RWPE2 (cell line): ENCODE measurements around the gene KIF16B.

ENCODE experiments used
- ATAC-seq: fragments of 200-7000 bp; cut with Tn5 transposase; 3 replicates; pipeline ENCODE4 v1.9.1; 2021; ENCODE audit warnings: low read depth
- DNase-seq: peaks from one replicate; pipeline ENCODE4 v3.0.0-alpha.2; 2020; ENCODE audit warnings: low spot score
- H3K27ac ChIP-seq: fragments of 450-650 bp; 2 replicates; pipeline ENCODE4 v1.5.1; 2017; ENCODE audit warnings: mild to moderate bottlenecking; ENCODE audit not compliant: poor library complexity, severe bottlenecking
- H3K27me3 ChIP-seq: fragments of 250-450 bp; sonication (Bioruptor Pico); 2 replicates; pipeline ENCODE4 v1.5.1; 2021; ENCODE audit warnings: mild to moderate bottlenecking, moderate library complexity; ENCODE audit not compliant: insufficient read depth, poor library complexity, severe bottlenecking
- H3K36me3 ChIP-seq: fragments of 250-450 bp; sonication (Bioruptor Pico); 2 replicates; pipeline ENCODE4 v1.5.1; 2020; ENCODE audit warnings: low read depth, mild to moderate bottlenecking, moderate library complexity
- H3K4me1 ChIP-seq: fragments of 250-450 bp; sonication (Bioruptor Pico); 2 replicates; pipeline ENCODE4 v1.5.1; 2021; ENCODE audit warnings: mild to moderate bottlenecking, moderate library complexity; ENCODE audit not compliant: insufficient read depth, poor library complexity, severe bottlenecking
- H3K4me3 ChIP-seq: fragments of 250-450 bp; sonication (Bioruptor Pico); 2 replicates; pipeline ENCODE4 v1.5.1; 2021; ENCODE audit warnings: mild to moderate bottlenecking, moderate library complexity; ENCODE audit not compliant: severe bottlenecking
- H3K9me3 ChIP-seq: fragments of 250-450 bp; sonication (Bioruptor Pico); 2 replicates; pipeline ENCODE4 v1.5.1; 2021; ENCODE audit warnings: mild to moderate bottlenecking, moderate library complexity; ENCODE audit not compliant: severe bottlenecking
- TF ChIP-seq, protein P1 (sequence below): fragments of 450-650 bp; IDR thresholded peaks from one replicate; pipeline ENCODE4 v1.5.1; 2017; ENCODE audit warnings: mild to moderate bottlenecking, moderate library complexity; ENCODE audit not compliant: poor library complexity, severe bottlenecking

KIF16B gene

GRCh38 chr20:16477632-16478031, 95.6 kb downstream of the KIF16B start:
- Histone ChIP-seq H3K4me3 (no peak overlapping the region), H3K4me1 (no peaks in the 10 kb centered on the region), H3K36me3 (no peaks in the 10 kb centered on the region; the same call in 1 of the 2 replicates), H3K27me3 (no peaks in the 10 kb centered on the region), H3K27ac (no peak overlapping the region), H3K9me3 (no peaks in the 10 kb centered on the region)
- DNase-seq, result no peak
- TF ChIP-seq, protein P1, sequence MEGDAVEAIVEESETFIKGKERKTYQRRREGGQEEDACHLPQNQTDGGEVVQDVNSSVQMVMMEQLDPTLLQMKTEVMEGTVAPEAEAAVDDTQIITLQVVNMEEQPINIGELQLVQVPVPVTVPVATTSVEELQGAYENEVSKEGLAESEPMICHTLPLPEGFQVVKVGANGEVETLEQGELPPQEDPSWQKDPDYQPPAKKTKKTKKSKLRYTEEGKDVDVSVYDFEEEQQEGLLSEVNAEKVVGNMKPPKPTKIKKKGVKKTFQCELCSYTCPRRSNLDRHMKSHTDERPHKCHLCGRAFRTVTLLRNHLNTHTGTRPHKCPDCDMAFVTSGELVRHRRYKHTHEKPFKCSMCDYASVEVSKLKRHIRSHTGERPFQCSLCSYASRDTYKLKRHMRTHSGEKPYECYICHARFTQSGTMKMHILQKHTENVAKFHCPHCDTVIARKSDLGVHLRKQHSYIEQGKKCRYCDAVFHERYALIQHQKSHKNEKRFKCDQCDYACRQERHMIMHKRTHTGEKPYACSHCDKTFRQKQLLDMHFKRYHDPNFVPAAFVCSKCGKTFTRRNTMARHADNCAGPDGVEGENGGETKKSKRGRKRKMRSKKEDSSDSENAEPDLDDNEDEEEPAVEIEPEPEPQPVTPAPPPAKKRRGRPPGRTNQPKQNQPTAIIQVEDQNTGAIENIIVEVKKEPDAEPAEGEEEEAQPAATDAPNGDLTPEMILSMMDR, result no peak
- no peak for ATAC-seq

DNA sequence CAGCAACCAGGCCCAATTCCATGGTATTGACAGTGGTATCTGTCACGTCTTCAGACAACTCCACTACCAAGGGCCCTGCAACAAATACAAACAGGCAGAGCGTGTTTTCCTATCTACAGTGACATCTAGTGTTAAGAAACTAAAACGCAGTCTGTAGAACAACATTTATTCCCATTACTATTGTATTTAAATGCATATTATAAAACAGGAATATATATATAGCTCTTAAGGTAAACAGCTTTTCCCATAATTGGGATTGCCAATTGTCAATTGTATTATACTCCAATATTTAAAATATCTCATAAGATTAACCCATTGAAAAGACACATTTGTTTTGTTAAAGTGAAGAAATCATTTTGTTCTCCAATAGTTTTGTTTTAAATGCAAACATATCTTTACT, 97.2 kb downstream of the KIF16B start:
- H3K27me3 ChIP-seq, result no peaks in the 10 kb centered on the region
- H3K4me3 ChIP-seq, result no peak overlapping the region
- TF ChIP-seq, protein P1, result peak; percentile 93
- no peak for ATAC-seq
- no peak for DNase-seq
- H3K9me3 ChIP-seq, result no peaks in the 10 kb centered on the region
- no peaks in the 10 kb centered on the region for H3K4me1 ChIP-seq
- H3K36me3 ChIP-seq, result no peaks in the 10 kb centered on the region; the same call in 1 of the 2 replicates
- no peak overlapping the region for H3K27ac ChIP-seq

- ATAC-seq (no peak), DNase-seq (no peak)
- Histone ChIP-seq H3K27ac (no peak overlapping the region), H3K4me3 (no peak overlapping the region), H3K4me1 (no peaks in the 10 kb centered on the region), H3K27me3 (no peaks in the 10 kb centered on the region), H3K9me3 (no peaks in the 10 kb centered on the region), H3K36me3 (no peaks in the 10 kb centered on the region; the same call in 1 of the 2 replicates)
- TF ChIP-seq, protein P1, result no peak
Observed at GRCh38 chr20:16475225-16475624, 98.0 kb downstream of the KIF16B start.

DNA sequence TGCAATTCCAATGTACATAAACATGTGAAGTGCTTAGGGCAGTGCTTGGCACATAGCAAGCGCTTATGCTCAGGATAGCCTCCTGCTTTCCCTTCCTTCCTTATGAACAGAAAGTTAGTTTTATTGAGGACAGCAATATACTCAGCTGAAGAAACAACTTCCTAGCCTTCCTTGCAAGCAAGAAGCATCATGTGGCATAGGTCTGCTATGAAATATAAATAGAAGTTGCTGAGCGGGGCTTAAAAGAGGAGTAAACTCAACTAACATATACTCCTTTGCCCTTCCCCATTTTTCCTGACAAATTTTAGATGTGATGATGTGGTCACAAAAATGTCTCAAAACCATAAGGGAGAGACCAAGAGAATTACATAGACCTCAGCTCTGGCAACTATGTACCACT, 98.9 kb downstream of the KIF16B start:
- H3K4me1 ChIP-seq, result no peaks in the 10 kb centered on the region
- H3K27ac ChIP-seq, result no peak overlapping the region
- no peak for DNase-seq
- H3K36me3 ChIP-seq, result no peaks in the 10 kb centered on the region; the same call in 1 of the 2 replicates
- H3K4me3 ChIP-seq, result no peak overlapping the region
- no peaks in the 10 kb centered on the region for H3K9me3 ChIP-seq
- TF ChIP-seq, protein P1, result no peak
- no peak for ATAC-seq
- no peaks in the 10 kb centered on the region for H3K27me3 ChIP-seq

GRCh38 chr20:16472045-16472872, 101.0 kb downstream of the KIF16B start:
- ATAC-seq (no peak), DNase-seq (no peak)
- Histone ChIP-seq H3K4me3 (no peak overlapping the region), H3K27me3 (no peaks in the 10 kb centered on the region), H3K27ac (no peak overlapping the region), H3K4me1 (no peaks in the 10 kb centered on the region), H3K9me3 (no peaks in the 10 kb centered on the region), H3K36me3 (no peaks in the 10 kb centered on the region; the same call in 1 of the 2 replicates)
- TF ChIP-seq, protein P1, result no peak
